ENCODE data around the gene IFNL3. TPM values are rescaled to one million over a fixed set of nuclear protein-coding genes. Genes with fewer than 3 reads are reported as not detected.

Gene IFNL3
- total RNA-seq, 1 experiment from 2014 or later, result not detected

DNA sequence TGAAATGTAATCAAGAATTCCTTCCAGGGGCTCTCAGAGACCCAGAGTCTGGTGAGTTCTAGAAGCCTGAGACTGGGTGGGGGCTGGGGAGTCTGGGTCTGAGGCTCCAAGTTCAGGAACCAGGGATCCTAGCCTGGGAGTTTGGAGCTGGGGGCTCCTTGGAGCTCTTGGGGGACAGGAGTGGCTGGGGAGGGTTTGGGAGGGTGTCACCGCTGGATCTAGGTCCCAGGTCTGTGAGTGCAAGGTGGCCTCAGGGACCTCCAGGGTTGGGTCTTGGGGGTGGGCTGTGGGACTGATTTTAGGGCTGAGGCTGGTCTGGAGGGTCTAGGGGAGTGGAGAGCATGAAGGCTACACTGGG is 41.8 kb downstream of the IFNL3 start:
- no peak for DNase-seq (ENCODE audit: low spot score)
- Histone ChIP-seq H3K27me3 (replicated peaks; ENCODE audit: insufficient read depth, low read depth, low read length, poor library complexity) (peaks cover 36% of the 10 kb centered on the region), H3K36me3 (ENCODE audit: insufficient read depth, low read length, poor library complexity, severe bottlenecking) (no peaks in the 10 kb centered on the region), H3K27ac (ENCODE audit: low read depth, low read length, poor library complexity, severe bottlenecking) (no peak overlapping the region), H3K9me3 (ENCODE audit: low read depth, low read length, poor library complexity, severe bottlenecking) (no peaks in the 10 kb centered on the region), H3K4me3 (ENCODE audit: low read depth, low read length, poor library complexity, severe bottlenecking) (no peak overlapping the region), H3K4me1 (ENCODE audit: insufficient read depth, low read length, poor library complexity, severe bottlenecking) (no peaks in the 10 kb centered on the region)
- intact Hi-C loops (cut with micrococcal nuclease; ENCODE audit: unreplicated experiment), result no loop called here
- ChIA-PET CTCF (interaction anchor here (0.7 kb wide), 1 partner anchor 47 kb away, joined by 4 read pairs; no protein-coding TSS in a partner anchor), POLR2A (ENCODE audit: low non-redundant PET) (no interaction called here)
- no peak for TF ChIP-seq CTCF (conservative IDR thresholded peaks at IDR 0.05; ENCODE audit: low read depth, low read length)
- TF ChIP-seq EZH2 (IDR thresholded peaks at IDR 0.05; ENCODE audit: borderline replicate concordance, low read depth, low read length, poor library complexity, severe bottlenecking), result no peak
- BruUV-seq (replicated peaks), result no TSS peak

- CTCF ChIA-PET, result no interaction called here
- peaks cover 58% of the 10 kb centered on the region for H3K27me3 ChIP-seq (replicated peaks; ENCODE audit: insufficient read depth, low read depth, low read length, poor library complexity)
- intact Hi-C loops (cut with micrococcal nuclease; ENCODE audit: unreplicated experiment), result no loop called here
Observed at GRCh38 chr19:39200803-39201115, 44.0 kb downstream of the IFNL3 start.

GRCh38 chr19:39200066-39200802 is 44.6 kb downstream of the IFNL3 start:
- Histone ChIP-seq H3K4me3 (ENCODE audit: low read depth, low read length, poor library complexity, severe bottlenecking) (no peak overlapping the region), H3K36me3 (ENCODE audit: insufficient read depth, low read length, poor library complexity, severe bottlenecking) (no peaks in the 10 kb centered on the region), H3K9me3 (ENCODE audit: low read depth, low read length, poor library complexity, severe bottlenecking) (no peaks in the 10 kb centered on the region), H3K27me3 (replicated peaks; ENCODE audit: insufficient read depth, low read depth, low read length, poor library complexity) (peaks cover 64% of the 10 kb centered on the region), H3K4me1 (ENCODE audit: insufficient read depth, low read length, poor library complexity, severe bottlenecking) (no peaks in the 10 kb centered on the region), H3K27ac (ENCODE audit: low read depth, low read length, poor library complexity, severe bottlenecking) (no peak overlapping the region)
- CTCF ChIA-PET, result no interaction called here
- POLR2A ChIA-PET (ENCODE audit: low non-redundant PET), result no interaction called here
- no peak for TF ChIP-seq CTCF (conservative IDR thresholded peaks at IDR 0.05; ENCODE audit: low read depth, low read length)
- no peak for TF ChIP-seq EZH2 (IDR thresholded peaks at IDR 0.05; ENCODE audit: borderline replicate concordance, low read depth, low read length, poor library complexity, severe bottlenecking)
- no TSS peak for BruUV-seq (replicated peaks)
- intact Hi-C loops (cut with micrococcal nuclease; ENCODE audit: unreplicated experiment), result no loop called here
- DNase-seq (ENCODE audit: low spot score), result no peak

More at GRCh38 chr19:39200803-39201115, 44.0 kb downstream of the IFNL3 start:
- H3K9me3 ChIP-seq (ENCODE audit: low read depth, low read length, poor library complexity, severe bottlenecking), result no peaks in the 10 kb centered on the region
- no peak for DNase-seq (ENCODE audit: low spot score)
- POLR2A ChIA-PET (ENCODE audit: low non-redundant PET), result no interaction called here
- H3K4me1 ChIP-seq (ENCODE audit: insufficient read depth, low read length, poor library complexity, severe bottlenecking), result no peaks in the 10 kb centered on the region
- no TSS peak for BruUV-seq (replicated peaks)
- no peak overlapping the region for H3K27ac ChIP-seq (ENCODE audit: low read depth, low read length, poor library complexity, severe bottlenecking)
- H3K4me3 ChIP-seq (ENCODE audit: low read depth, low read length, poor library complexity, severe bottlenecking), result no peak overlapping the region
- TF ChIP-seq CTCF (conservative IDR thresholded peaks at IDR 0.05; ENCODE audit: low read depth, low read length), result no peak
- TF ChIP-seq EZH2 (IDR thresholded peaks at IDR 0.05; ENCODE audit: borderline replicate concordance, low read depth, low read length, poor library complexity, severe bottlenecking), result no peak
- no peaks in the 10 kb centered on the region for H3K36me3 ChIP-seq (ENCODE audit: insufficient read depth, low read length, poor library complexity, severe bottlenecking)
